CD8-positive, alpha-beta memory T cell (primary cell): ENCODE measurements around the gene MED26. TPM values are rescaled to one million over a fixed set of nuclear protein-coding genes. Genes with fewer than 3 reads are reported as not detected.
"Not testable (repeated sequence)": the region's sequence is repeated elsewhere in the genome, so short reads cannot be mapped to it uniquely, and the experiment has no call there.

Experiments used
- CTCF ChIA-PET: fragments of 350-600 bp; sonication (Branson Sonifier 250); formaldehyde crosslinking; loops from one replicate; lab custom pipeline; 2021; ENCODE audit warnings: antibody characterized with exemption; lab: Charles Lee
- POLR2A ChIA-PET: fragments of 350-600 bp; sonication (Branson Sonifier 250); formaldehyde crosslinking; loops from one replicate; lab custom pipeline; 2021; ENCODE audit warnings: antibody characterized with exemption; lab: Charles Lee
- DNase-seq, 5 donors: peaks; one replicate each; pipeline versions ENCODE4 v3.0.0 to v3.0.0-alpha.2; 2020 to 2022; ENCODE audit warnings: mixed read lengths in 1 of 5
- H3K27ac ChIP-seq: one replicate; pipeline ENCODE4 v1.7.0; 2013; ENCODE audit warnings: low read depth, mild to moderate bottlenecking, low read length, moderate library complexity
- H3K27me3 ChIP-seq: 2 replicates; pipeline ENCODE4 v1.7.0; 2013; ENCODE audit warnings: low read length, mild to moderate bottlenecking; ENCODE audit not compliant: insufficient read depth, poor library complexity, severe bottlenecking
- H3K36me3 ChIP-seq: 2 replicates; pipeline ENCODE4 v1.7.0; 2013; ENCODE audit warnings: mild to moderate bottlenecking, low read length, moderate library complexity; ENCODE audit not compliant: insufficient read depth
- H3K4me1 ChIP-seq: 2 replicates; pipeline ENCODE4 v1.7.0; 2013; ENCODE audit warnings: mild to moderate bottlenecking, low read length, moderate library complexity; ENCODE audit not compliant: insufficient read depth
- H3K4me3 ChIP-seq: 2 replicates; pipeline ENCODE4 v1.7.0; 2013; ENCODE audit warnings: mild to moderate bottlenecking, low read length
- H3K9me3 ChIP-seq: 2 replicates; pipeline ENCODE4 v1.7.0; 2013; ENCODE audit warnings: mild to moderate bottlenecking, low read length
- H3K27ac Mint-ChIP-seq, 8 donors: one replicate each; pipeline ENCODE4 v1.8.0; 2020 to 2021; ENCODE audit warnings: mixed read lengths in 8 of 8, mild to moderate bottlenecking in 6 of 8, inconsistent platforms in 3 of 8, moderate library complexity in 3 of 8
- H3K27me3 Mint-ChIP-seq, 2 donors: one replicate each; pipeline ENCODE4 v1.8.0; 2020 to 2021; ENCODE audit warnings: mixed read lengths in 2 of 2, mild to moderate bottlenecking in 1 of 2, moderate library complexity in 1 of 2
- H3K36me3 Mint-ChIP-seq, 3 donors: one replicate each; pipeline ENCODE4 v1.8.0; 2020 to 2021; ENCODE audit warnings: mixed read lengths in 3 of 3, inconsistent platforms in 1 of 3, mild to moderate bottlenecking in 1 of 3
- H3K4me1 Mint-ChIP-seq, 3 donors: one replicate each; pipeline ENCODE4 v1.8.0; 2020 to 2021; ENCODE audit warnings: mixed read lengths in 3 of 3, inconsistent platforms in 1 of 3, mild to moderate bottlenecking in 1 of 3
- H3K4me3 Mint-ChIP-seq, 7 donors: one replicate each; pipeline ENCODE4 v1.8.0; 2020 to 2021; ENCODE audit warnings: mixed read lengths in 7 of 7, mild to moderate bottlenecking in 6 of 7, moderate library complexity in 4 of 7, inconsistent platforms in 2 of 7
- H3K9me3 Mint-ChIP-seq, 5 donors: one replicate each; pipeline ENCODE4 v1.8.0; 2020 to 2022; ENCODE audit warnings: mixed read lengths in 5 of 5, mild to moderate bottlenecking in 3 of 5, moderate library complexity in 2 of 5, inconsistent platforms in 1 of 5
- polyA plus RNA-seq: library from polyadenylated mRNA; unstranded; fragments of 300-500 nt; fragmentation: Illumina TruSeq; gene quantifications from one replicate; pipeline ENCODE4 v1.2.3, GENCODE V29; 2021
- total RNA-seq, 2 experiments: library from RNA; stranded (reverse); gene quantifications; one replicate each; pipeline ENCODE4 v1.2.3, GENCODE V29; 2021

MED26 gene
- total and polyA plus RNA-seq, 3 experiments from 2014 or later = 3.1 to 17.1 (median 14.7) TPM

- DNase-seq, H3K27me3 ChIP-seq, H3K9me3 ChIP-seq, H3K4me1 Mint-ChIP-seq, H3K36me3 ChIP-seq, H3K4me3 ChIP-seq, H3K27ac Mint-ChIP-seq, H3K4me1 ChIP-seq, H3K27ac ChIP-seq, H3K9me3 Mint-ChIP-seq, H3K36me3 Mint-ChIP-seq, H3K4me3 Mint-ChIP-seq, POLR2A ChIA-PET, H3K27me3 Mint-ChIP-seq: not testable (repeated sequence)
- CTCF ChIA-PET = interaction anchor here (0.6 kb wide), 1 partner anchor 677 kb away, joined by 3 read pairs; no protein-coding TSS in a partner anchor
Observed at GRCh38 chr19:16668702-16669101, 40.7 kb upstream of the MED26 start.

- H3K4me1 Mint-ChIP-seq = peaks cover 0 to 4% (median 3%) of the 10 kb centered on the region in 3 donors
- no peak overlapping the region for H3K4me3 Mint-ChIP-seq
Observed at GRCh38 chr19:16668176-16668575, 40.2 kb upstream of the MED26 start.

GRCh38 chr19:16661480-16662034 is 33.6 kb upstream of the MED26 start:
- H3K36me3 ChIP-seq = peaks cover 20% of the 10 kb centered on the region
- H3K4me3 ChIP-seq = peak overlapping the region; percentile 43
- DNase-seq = peak in 4 of 5 donors; percentile 1 to 52 (median 6)
- Mint-ChIP-seq H3K9me3 (no peaks in the 10 kb centered on the region), H3K4me3 (peak overlapping the region; percentile 74 to 93 (median 82)), H3K27ac (peak overlapping the region in 6 of 8 donors; percentile 23 to 78 (median 61)), H3K27me3 (peaks cover 2 to 3% of the 10 kb centered on the region in 2 donors), H3K4me1 (peaks cover 30 to 48% (median 40%) of the 10 kb centered on the region in 3 donors), H3K36me3 (peaks cover 0 to 27% (median 8%) of the 10 kb centered on the region in 3 donors)
- H3K27me3 ChIP-seq = no peaks in the 10 kb centered on the region
- H3K4me1 ChIP-seq = peaks cover 34% of the 10 kb centered on the region
- CTCF ChIA-PET = interaction anchor here (0.6 to 1.1 kb wide), 3 partner anchors 24 to 480 kb away, joined by 3 read pairs; no protein-coding TSS in a partner anchor
- H3K9me3 ChIP-seq = no peaks in the 10 kb centered on the region
- no peak overlapping the region for H3K27ac ChIP-seq
- POLR2A ChIA-PET = interaction anchor here (0.5 to 0.9 kb wide), 2 partner anchors 95 to 1269 kb away, joined by 4 read pairs; no protein-coding TSS in a partner anchor

More at GRCh38 chr19:16668176-16668575, 40.2 kb upstream of the MED26 start:
- Histone ChIP-seq H3K36me3 (no peaks in the 10 kb centered on the region), H3K27ac (no peak overlapping the region), H3K4me1 (no peaks in the 10 kb centered on the region), H3K27me3 (no peaks in the 10 kb centered on the region), H3K4me3 (no peak overlapping the region), H3K9me3 (no peaks in the 10 kb centered on the region)
- Mint-ChIP-seq H3K27me3 (peaks cover 0 to 2% of the 10 kb centered on the region in 2 donors), H3K27ac (no peak overlapping the region), H3K36me3 (no peaks in the 10 kb centered on the region), H3K9me3 (no peaks in the 10 kb centered on the region)
- ChIA-PET POLR2A (no interaction called here), CTCF (no interaction called here)
- no peak for DNase-seq

GRCh38 chr19:16660763-16661479 is 32.9 kb upstream of the MED26 start, which contains the start of gene TMEM38A:
TMEM38A (plus strand) TSS chr19:16661139; CDS start chr19:16661218, 79 bp downstream.
- peaks cover 0 to 33% (median 8%) of the 10 kb centered on the region in 3 donors for H3K36me3 Mint-ChIP-seq
- peaks cover 2 to 3% of the 10 kb centered on the region in 2 donors for H3K27me3 Mint-ChIP-seq
- peak within 1 kb of the TSS; percentile 97 to 100 (median 99) for H3K4me3 Mint-ChIP-seq
- no peaks in the 10 kb centered on the region for H3K9me3 ChIP-seq
- no peaks in the 10 kb centered on the region for H3K9me3 Mint-ChIP-seq
- DNase-seq = peak; percentile 29 to 63 (median 47)
- H3K36me3 ChIP-seq = peaks cover 24% of the 10 kb centered on the region
- peak within 1 kb of the TSS; percentile 92 for H3K27ac ChIP-seq
- H3K4me1 Mint-ChIP-seq = peaks cover 33 to 54% (median 45%) of the 10 kb centered on the region in 3 donors
- H3K27me3 ChIP-seq = no peaks in the 10 kb centered on the region
- POLR2A ChIA-PET = interaction anchor here (0.7 to 2.4 kb wide), 4 partner anchors 26 to 95 kb away, joined by 3 to 20 read pairs (median 4); partner anchors contain the start of gene MED26
- peak within 1 kb of the TSS; percentile 98 for H3K4me3 ChIP-seq
- peaks cover 34% of the 10 kb centered on the region for H3K4me1 ChIP-seq
- CTCF ChIA-PET = interaction anchor here (0.9 to 1.3 kb wide), 3 partner anchors 11 to 148 kb away, joined by 3 to 4 read pairs (median 3); no protein-coding TSS in a partner anchor
- H3K27ac Mint-ChIP-seq = peak within 1 kb of the TSS; percentile 94 to 99 (median 98)

GRCh38 chr19:16659832-16660708 is 32.1 kb upstream of the MED26 start, which contains the start of gene SMIM7:
SMIM7 (minus strand) TSS chr19:16660144; CDS start chr19:16660110, 34 bp downstream.
- no peaks in the 10 kb centered on the region for H3K9me3 Mint-ChIP-seq
- POLR2A ChIA-PET = interaction anchor here (0.6 to 2.4 kb wide), 4 partner anchors 32 to 94 kb away, joined by 3 to 20 read pairs (median 4); partner anchors contain the start of gene MED26
- Histone ChIP-seq H3K36me3 (peaks cover 29% of the 10 kb centered on the region), H3K4me3 (peak within 1 kb of the TSS; percentile 98), H3K4me1 (peaks cover 34% of the 10 kb centered on the region), H3K9me3 (no peaks in the 10 kb centered on the region), H3K27me3 (no peaks in the 10 kb centered on the region), H3K27ac (peak within 1 kb of the TSS; percentile 92)
- H3K27me3 Mint-ChIP-seq = peaks cover 2 to 3% of the 10 kb centered on the region in 2 donors
- peaks cover 35 to 61% (median 45%) of the 10 kb centered on the region in 3 donors for H3K4me1 Mint-ChIP-seq
- peak within 1 kb of the TSS; percentile 97 to 100 (median 99) for H3K4me3 Mint-ChIP-seq
- peak within 1 kb of the TSS; percentile 94 to 99 (median 98) for H3K27ac Mint-ChIP-seq
- CTCF ChIA-PET = interaction anchor here (0.9 to 1.3 kb wide), 3 partner anchors 11 to 106 kb away, joined by 3 to 8 read pairs (median 4); partner anchors contain the start of gene MED26
- peaks cover 0 to 40% (median 8%) of the 10 kb centered on the region in 3 donors for H3K36me3 Mint-ChIP-seq
- peak; percentile 98 to 100 (median 99) for DNase-seq

GRCh38 chr19:16659464-16659831 is 31.4 kb upstream of the MED26 start:
- peak overlapping the region; percentile 97 to 100 (median 99) for H3K4me3 Mint-ChIP-seq
- Histone ChIP-seq H3K27me3 (no peaks in the 10 kb centered on the region), H3K36me3 (peaks cover 34% of the 10 kb centered on the region), H3K4me3 (peak overlapping the region; percentile 98), H3K27ac (peak overlapping the region; percentile 92), H3K9me3 (no peaks in the 10 kb centered on the region), H3K4me1 (peaks cover 34% of the 10 kb centered on the region)
- H3K36me3 Mint-ChIP-seq = peaks cover 0 to 46% (median 10%) of the 10 kb centered on the region in 3 donors
- ChIA-PET CTCF (interaction anchor here (1.2 to 1.3 kb wide), 2 partner anchors 31 to 105 kb away, joined by 4 to 8 read pairs; partner anchors contain the start of gene MED26), POLR2A (interaction anchor here (0.6 to 2.4 kb wide), 4 partner anchors 31 to 117 kb away, joined by 3 to 20 read pairs (median 4); partner anchors contain the start of gene MED26)
- H3K9me3 Mint-ChIP-seq = no peaks in the 10 kb centered on the region
- H3K27ac Mint-ChIP-seq = peak overlapping the region; percentile 94 to 99 (median 98)
- H3K4me1 Mint-ChIP-seq = peaks cover 35 to 66% (median 49%) of the 10 kb centered on the region in 3 donors
- peaks cover 2 to 3% of the 10 kb centered on the region in 2 donors for H3K27me3 Mint-ChIP-seq
- DNase-seq = no peak

- Histone ChIP-seq H3K27me3 (no peaks in the 10 kb centered on the region), H3K36me3 (peaks cover 46% of the 10 kb centered on the region), H3K27ac (no peak overlapping the region), H3K4me1 (peaks cover 34% of the 10 kb centered on the region), H3K4me3 (no peak overlapping the region), H3K9me3 (no peaks in the 10 kb centered on the region)
- no peaks in the 10 kb centered on the region for H3K9me3 Mint-ChIP-seq
- peak overlapping the region in 2 of 8 donors; percentile 36 to 41 for H3K27ac Mint-ChIP-seq
- H3K4me3 Mint-ChIP-seq = peak overlapping the region in 4 of 7 donors; percentile 0 to 76 (median 22)
- H3K27me3 Mint-ChIP-seq = peaks cover 0 to 2% of the 10 kb centered on the region in 2 donors
- peaks cover 36 to 66% (median 47%) of the 10 kb centered on the region in 3 donors for H3K4me1 Mint-ChIP-seq
- DNase-seq = no peak
- ChIA-PET POLR2A (no interaction called here), CTCF (interaction anchor here (0.7 kb wide), 1 partner anchor 11 kb away, joined by 3 read pairs; no protein-coding TSS in a partner anchor)
- H3K36me3 Mint-ChIP-seq = peaks cover 5 to 65% (median 16%) of the 10 kb centered on the region in 3 donors
Observed at GRCh38 chr19:16657384-16657783, 29.4 kb upstream of the MED26 start.
